ENCODE measurements around the gene ATP10A.

The ATP10A gene

GRCh38 chr15:25711691-25712090 lies 151.4 kb downstream of the ATP10A start:
- Mint-ChIP-seq H3K27me3 (no peaks in the 10 kb centered on the region), H3K4me1 (ENCODE audit: low read depth in 2 of 2) (no peaks in the 10 kb centered on the region), H3K27ac (no peak overlapping the region), H3K36me3 (ENCODE audit: insufficient read depth) (peaks cover 7% of the 10 kb centered on the region), H3K9me3 (no peaks in the 10 kb centered on the region), H3K4me3 (no peak overlapping the region)
- ATAC-seq (replicated peaks) = no peak
- DNase-seq = no peak

GRCh38 chr15:25711164-25711563 lies 152.0 kb downstream of the ATP10A start:
- Mint-ChIP-seq H3K36me3 (ENCODE audit: insufficient read depth) (peaks cover 7% of the 10 kb centered on the region), H3K27me3 (no peaks in the 10 kb centered on the region), H3K4me1 (ENCODE audit: low read depth in 2 of 2) (no peaks in the 10 kb centered on the region), H3K9me3 (no peaks in the 10 kb centered on the region), H3K27ac (no peak overlapping the region), H3K4me3 (no peak overlapping the region)
- ATAC-seq (replicated peaks) = no peak
- no peak for DNase-seq

GRCh38 chr15:25710184-25710583 lies 152.9 kb downstream of the ATP10A start:
- Mint-ChIP-seq H3K36me3 (ENCODE audit: insufficient read depth) (peaks cover 7% of the 10 kb centered on the region), H3K27ac (no peak overlapping the region), H3K9me3 (no peaks in the 10 kb centered on the region), H3K4me3 (no peak overlapping the region), H3K4me1 (ENCODE audit: low read depth in 2 of 2) (no peaks in the 10 kb centered on the region), H3K27me3 (no peaks in the 10 kb centered on the region)
- peak; percentile 47 for ATAC-seq (replicated peaks)
- DNase-seq = peak; percentile 8 to 26 (median 12)

- Mint-ChIP-seq H3K4me1 (ENCODE audit: low read depth in 2 of 2) (no peaks in the 10 kb centered on the region), H3K9me3 (no peaks in the 10 kb centered on the region), H3K36me3 (ENCODE audit: insufficient read depth) (peaks cover 7% of the 10 kb centered on the region), H3K27me3 (no peaks in the 10 kb centered on the region), H3K4me3 (no peak overlapping the region), H3K27ac (no peak overlapping the region)
- ATAC-seq (replicated peaks) (no peak), DNase-seq (no peak)
Observed at GRCh38 chr15:25709437-25710159, 153.5 kb downstream of the ATP10A start.

GRCh38 chr15:25708391-25708790 lies 154.7 kb downstream of the ATP10A start:
- Mint-ChIP-seq H3K4me3 (no peak overlapping the region), H3K27me3 (no peaks in the 10 kb centered on the region), H3K27ac (no peak overlapping the region), H3K9me3 (no peaks in the 10 kb centered on the region), H3K36me3 (ENCODE audit: insufficient read depth) (peaks cover 7% of the 10 kb centered on the region), H3K4me1 (ENCODE audit: low read depth in 2 of 2) (no peaks in the 10 kb centered on the region)
- DNase-seq (no peak), ATAC-seq (replicated peaks) (no peak)

- no peaks in the 10 kb centered on the region for H3K4me1 Mint-ChIP-seq (ENCODE audit: low read depth in 2 of 2)
- no peaks in the 10 kb centered on the region for H3K9me3 Mint-ChIP-seq
- H3K4me3 Mint-ChIP-seq = no peak overlapping the region
- no peak for DNase-seq
- H3K27ac Mint-ChIP-seq = no peak overlapping the region
- H3K36me3 Mint-ChIP-seq (ENCODE audit: insufficient read depth) = peaks cover 7% of the 10 kb centered on the region
- H3K27me3 Mint-ChIP-seq = no peaks in the 10 kb centered on the region
- no peak for ATAC-seq (replicated peaks)
Observed at GRCh38 chr15:25707656-25708365, 155.3 kb downstream of the ATP10A start.

- H3K4me1 Mint-ChIP-seq (ENCODE audit: low read depth in 2 of 2) = no peaks in the 10 kb centered on the region
- no peak overlapping the region for H3K27ac Mint-ChIP-seq
- H3K36me3 Mint-ChIP-seq (ENCODE audit: insufficient read depth) = peaks cover 7% of the 10 kb centered on the region
- H3K9me3 Mint-ChIP-seq = no peaks in the 10 kb centered on the region
- no peak overlapping the region for H3K4me3 Mint-ChIP-seq
- ATAC-seq (replicated peaks) = no peak
- no peak for DNase-seq
- no peaks in the 10 kb centered on the region for H3K27me3 Mint-ChIP-seq
Observed at GRCh38 chr15:25706176-25706955, 156.8 kb downstream of the ATP10A start.

- no peaks in the 10 kb centered on the region for H3K4me1 Mint-ChIP-seq (ENCODE audit: low read depth in 2 of 2)
- H3K36me3 Mint-ChIP-seq (ENCODE audit: insufficient read depth) = peaks cover 5% of the 10 kb centered on the region
- no peak overlapping the region for H3K4me3 Mint-ChIP-seq
- DNase-seq = no peak
- no peak for ATAC-seq (replicated peaks)
- H3K9me3 Mint-ChIP-seq = no peaks in the 10 kb centered on the region
- no peaks in the 10 kb centered on the region for H3K27me3 Mint-ChIP-seq
- peak overlapping the region in 1 of 2 donors; percentile 10 for H3K27ac Mint-ChIP-seq
Observed at GRCh38 chr15:25705433-25706115, 157.6 kb downstream of the ATP10A start.

GRCh38 chr15:25703726-25704125 lies 159.4 kb downstream of the ATP10A start:
- DNase-seq = no peak
- Mint-ChIP-seq H3K4me3 (no peak overlapping the region), H3K4me1 (ENCODE audit: low read depth in 2 of 2) (no peaks in the 10 kb centered on the region), H3K36me3 (ENCODE audit: insufficient read depth) (peaks cover 4% of the 10 kb centered on the region), H3K9me3 (no peaks in the 10 kb centered on the region), H3K27ac (no peak overlapping the region), H3K27me3 (no peaks in the 10 kb centered on the region)
- ATAC-seq (replicated peaks) = no peak

- Mint-ChIP-seq H3K9me3 (no peaks in the 10 kb centered on the region), H3K36me3 (ENCODE audit: insufficient read depth) (peaks cover 4% of the 10 kb centered on the region), H3K4me3 (no peak overlapping the region), H3K4me1 (ENCODE audit: low read depth in 2 of 2) (no peaks in the 10 kb centered on the region), H3K27ac (no peak overlapping the region), H3K27me3 (no peaks in the 10 kb centered on the region)
- DNase-seq = no peak
- ATAC-seq (replicated peaks) = no peak
Observed at GRCh38 chr15:25701721-25702465, 161.2 kb downstream of the ATP10A start.

- no peaks in the 10 kb centered on the region for H3K4me1 Mint-ChIP-seq (ENCODE audit: low read depth in 2 of 2)
- ATAC-seq (replicated peaks) (no peak), DNase-seq (no peak)
- H3K36me3 Mint-ChIP-seq (ENCODE audit: insufficient read depth) = peaks cover 5% of the 10 kb centered on the region
- H3K27me3 Mint-ChIP-seq = no peaks in the 10 kb centered on the region
- no peak overlapping the region for H3K4me3 Mint-ChIP-seq
- H3K9me3 Mint-ChIP-seq = no peaks in the 10 kb centered on the region
- no peak overlapping the region for H3K27ac Mint-ChIP-seq
Observed at GRCh38 chr15:25700916-25701315, 162.2 kb downstream of the ATP10A start.

- H3K27me3 Mint-ChIP-seq = no peaks in the 10 kb centered on the region
- peaks cover 11% of the 10 kb centered on the region for H3K36me3 Mint-ChIP-seq (ENCODE audit: insufficient read depth)
- H3K9me3 Mint-ChIP-seq = no peaks in the 10 kb centered on the region
- no peak overlapping the region for H3K4me3 Mint-ChIP-seq
- no peak for ATAC-seq (replicated peaks)
- no peak for DNase-seq
- H3K4me1 Mint-ChIP-seq (ENCODE audit: low read depth in 2 of 2) = no peaks in the 10 kb centered on the region
- no peak overlapping the region for H3K27ac Mint-ChIP-seq
Observed at GRCh38 chr15:25697586-25697985, 165.5 kb downstream of the ATP10A start.

All from effector memory CD8-positive, alpha-beta T cell (primary cell).